Stimulated activated CD8-positive, alpha-beta memory T cell treated with anti-CD3 and anti-CD28 coated beads, Interleukin-2, amount 100 ng/mL, for 48 hours (primary cell): ENCODE data around the gene MYBPC3.

ENCODE experiments used
- DNase-seq, 2 donors: peaks; one replicate each; pipeline ENCODE4 v3.0.0-alpha.2; 2020; ENCODE audit warnings: low read depth in 2 of 2

Gene MYBPC3

DNA sequence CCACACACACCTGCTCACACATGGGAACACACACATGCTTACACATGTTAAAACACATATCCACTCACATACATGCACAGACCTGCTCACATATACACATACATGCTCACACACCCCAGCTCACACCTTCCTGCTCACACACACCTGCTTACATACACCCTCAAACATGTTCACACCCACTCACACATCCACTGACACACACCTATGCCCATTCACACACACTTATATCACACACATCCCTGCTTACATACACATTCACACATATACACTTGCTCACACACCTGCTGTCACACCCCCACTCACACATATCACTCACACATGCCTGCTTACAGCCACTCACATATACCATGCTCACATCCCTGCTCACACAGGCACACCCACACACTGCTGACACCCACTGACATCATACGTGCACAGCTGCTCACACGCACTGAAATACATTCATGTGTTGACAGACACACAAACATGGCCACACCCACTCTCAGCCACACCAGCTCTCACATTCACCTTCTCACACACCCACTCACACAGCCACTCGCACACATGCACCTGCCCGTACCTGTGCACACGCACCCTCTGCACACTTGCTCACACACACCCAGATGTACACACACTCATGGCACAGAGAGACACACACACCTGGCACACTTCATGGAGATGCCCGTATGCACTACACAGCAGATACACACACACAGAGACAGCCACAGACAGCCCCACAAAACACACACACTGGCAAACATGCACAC, 5.7 kb upstream of the MYBPC3 start:
- no peak for DNase-seq

- no peak for DNase-seq
These were observed 4.5 kb upstream of the MYBPC3 start for GRCh38 chr11:47356998-47357329.

- DNase-seq = no peak
These were observed 3.9 kb upstream of the MYBPC3 start for GRCh38 chr11:47356129-47356997.

DNA sequence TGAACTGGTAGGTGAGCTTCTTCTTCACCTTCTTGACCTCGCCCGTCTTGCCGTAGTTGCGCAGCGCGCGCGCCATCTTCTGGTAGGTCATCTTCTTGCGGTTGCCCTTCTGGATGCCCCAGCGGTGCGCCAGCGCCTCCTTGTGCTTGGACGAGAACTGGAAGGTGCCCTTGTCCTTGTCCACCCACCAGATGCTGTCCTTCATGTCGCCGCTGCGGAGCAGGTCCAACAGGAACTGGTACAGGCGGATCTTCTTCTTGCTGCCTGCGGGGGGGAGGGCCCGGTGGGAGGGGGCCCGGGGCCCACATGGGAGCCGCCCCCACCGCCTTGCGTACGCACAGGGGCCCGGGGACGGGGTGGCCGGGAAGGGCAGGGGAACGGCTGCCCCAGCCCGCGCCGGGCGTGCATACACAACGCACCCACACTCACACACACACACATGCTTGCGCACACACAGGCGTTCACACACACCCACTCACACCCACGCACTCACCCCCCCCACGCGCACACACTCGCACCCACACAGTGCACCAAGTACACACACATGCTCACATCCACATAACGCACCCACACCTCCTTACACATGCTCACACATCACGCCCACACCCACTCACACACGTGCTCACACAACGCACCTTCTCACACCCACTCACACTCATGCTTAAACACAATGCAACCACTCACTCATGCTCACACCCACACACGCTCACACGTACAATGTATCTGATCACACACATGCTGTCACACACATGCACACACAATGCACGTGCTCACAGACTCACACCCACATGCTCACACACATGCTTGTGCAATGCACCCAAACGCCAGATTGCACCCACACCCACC, 3.0 kb upstream of the MYBPC3 start:
- DNase-seq = peak; percentile 24 to 34

GRCh38 chr11:47354913-47355282, 2.4 kb upstream of the MYBPC3 start:
- no peak for DNase-seq

- DNase-seq = no peak
These were observed 1.7 kb upstream of the MYBPC3 start for GRCh38 chr11:47353978-47354774.

- no peak for DNase-seq
These were observed 1.1 kb downstream of the MYBPC3 start for GRCh38 chr11:47351156-47352126.

DNA sequence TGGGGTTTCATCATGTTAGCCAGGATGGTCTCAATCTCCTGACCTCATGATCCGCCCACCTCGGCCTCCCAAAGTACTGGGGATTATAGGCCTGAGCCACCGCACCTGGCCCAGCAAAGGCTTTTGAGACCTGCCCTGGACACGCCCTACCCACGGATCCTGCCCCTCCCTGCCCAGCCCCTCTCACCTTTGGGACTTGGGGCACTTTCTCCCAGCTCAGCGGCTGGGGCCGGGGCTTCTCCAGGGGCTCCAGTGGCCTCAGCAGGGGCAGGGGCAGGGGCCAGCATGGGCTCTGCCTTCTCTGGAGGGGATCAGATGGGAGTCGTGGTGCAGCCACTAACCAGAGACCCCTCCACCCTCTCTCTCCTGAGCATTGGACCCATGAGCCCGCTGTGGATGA, 2.2 kb downstream of the MYBPC3 start:
- no peak for DNase-seq

- DNase-seq = no peak
These were observed 2.9 kb downstream of the MYBPC3 start for GRCh38 chr11:47349521-47350095.

DNA sequence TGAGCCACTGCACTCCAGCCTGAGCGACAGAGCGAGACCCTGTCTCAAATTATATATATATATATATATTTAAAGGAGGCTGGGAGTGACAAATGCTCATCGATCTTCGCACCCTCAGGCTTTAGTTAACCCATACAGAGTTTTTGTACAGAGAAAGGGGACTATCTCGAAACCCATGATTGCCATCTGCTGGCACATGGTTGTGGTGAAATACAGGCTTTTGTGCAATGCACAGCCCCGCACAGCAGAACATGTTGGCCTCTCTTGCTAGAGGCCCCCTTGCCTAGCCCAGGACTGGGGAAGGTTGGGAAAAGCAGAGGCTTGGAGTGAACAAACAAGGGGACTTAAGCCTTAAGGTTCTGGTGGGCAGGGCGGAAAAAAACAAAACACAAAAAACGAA, 3.6 kb downstream of the MYBPC3 start:
- DNase-seq = no peak

GRCh38 chr11:47348131-47348802, 4.2 kb downstream of the MYBPC3 start:
- no peak for DNase-seq

GRCh38 chr11:47347137-47347536, 5.4 kb downstream of the MYBPC3 start:
- no peak for DNase-seq

DNA sequence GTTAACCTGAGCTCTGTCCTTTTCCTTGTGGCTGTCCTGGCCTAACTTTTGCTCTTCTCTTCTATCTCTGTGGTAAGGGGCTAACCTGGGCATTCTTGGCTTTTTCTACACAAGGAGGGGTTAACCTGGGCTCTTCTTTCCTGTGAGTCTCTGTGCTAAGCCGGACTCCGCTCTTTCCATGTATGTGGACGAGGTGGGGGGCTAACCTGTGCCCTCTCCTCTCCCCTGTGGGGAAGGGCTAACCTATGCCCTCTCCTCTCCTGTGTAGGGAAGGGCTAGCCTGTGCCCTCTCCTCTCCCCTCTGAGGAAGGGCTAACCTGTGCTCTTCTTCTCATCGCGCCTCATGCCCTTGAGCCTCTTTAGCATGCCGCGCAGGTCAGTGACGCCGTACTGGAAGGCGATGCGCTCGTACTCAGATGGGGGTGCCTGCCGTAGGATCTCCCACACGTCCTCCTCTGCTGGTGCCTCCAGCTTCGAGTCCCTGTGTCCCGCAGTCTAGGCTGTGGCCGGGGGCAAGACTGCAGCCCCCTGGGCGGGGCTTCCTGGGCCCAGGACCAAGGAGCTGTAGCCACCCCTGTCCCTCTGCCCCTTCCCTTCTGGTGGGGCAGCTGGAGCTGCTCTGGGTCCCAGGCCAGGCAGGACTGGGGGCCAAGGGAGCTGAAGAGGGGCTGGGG, 6.5 kb downstream of the MYBPC3 start:
- no peak for DNase-seq

GRCh38 chr11:47342854-47343253, 9.6 kb downstream of the MYBPC3 start:
- DNase-seq = no peak

- DNase-seq = no peak
These were observed 10.3 kb downstream of the MYBPC3 start for GRCh38 chr11:47342036-47342803.

DNA sequence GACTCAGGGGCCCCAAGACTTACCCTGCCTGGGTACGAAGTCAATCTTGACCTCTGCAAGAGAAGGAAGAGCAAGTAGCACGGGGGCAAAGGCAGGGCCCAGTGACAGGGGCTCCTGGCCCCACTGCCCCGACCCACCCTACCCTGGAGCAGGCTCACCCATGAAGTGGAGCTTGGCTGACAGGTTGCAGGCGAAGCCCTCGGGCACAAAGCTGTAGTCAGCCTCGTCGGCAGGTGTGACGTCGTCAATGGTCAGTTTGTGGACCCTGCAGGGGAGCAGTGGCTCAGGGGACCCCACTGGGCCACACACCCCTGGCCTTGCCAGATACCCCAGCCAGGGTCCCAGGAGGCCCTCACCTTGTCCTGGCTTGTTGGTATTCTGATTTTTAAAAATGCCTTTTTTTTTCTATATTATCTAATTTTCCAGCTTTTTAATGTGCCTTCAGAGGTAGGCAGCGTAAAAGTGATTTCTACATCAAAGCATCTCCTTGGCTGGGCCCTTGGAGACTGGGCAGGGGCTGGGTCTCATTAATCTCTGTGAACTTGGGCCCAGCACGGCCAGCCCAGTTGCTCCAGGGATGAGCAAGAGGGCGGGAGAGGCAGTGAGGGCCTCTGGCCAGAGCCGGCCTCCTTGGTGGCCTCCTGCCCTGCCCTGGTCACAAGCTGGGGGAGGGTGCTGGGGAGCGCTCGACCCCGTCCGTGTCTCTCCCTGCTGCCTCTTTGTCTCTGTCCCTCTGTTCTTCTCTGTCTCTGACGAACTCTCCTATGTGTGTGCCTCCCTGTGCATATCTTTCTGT, 11.3 kb downstream of the MYBPC3 start:
- DNase-seq = no peak

- DNase-seq = no peak
These were observed 12.5 kb downstream of the MYBPC3 start for GRCh38 chr11:47340010-47340409.
